ENCODE data around the gene NFATC4. TPM values are rescaled to one million over a fixed set of nuclear protein-coding genes. Genes with fewer than 3 reads are reported as not detected.

The NFATC4 gene
- polyA plus RNA-seq, 4 donors, result 11.2 to 45.1 (median 29.1) TPM

- DNase-seq, result no peak
- 75 to 78% (median 75%) methylated on average over 19 of the region's 19 CpGs for WGBS, 3 donors
- H3K4me1 ChIP-seq (ENCODE audit: control insufficient read depth in 3 of 3, insufficient read depth in 2 of 3, low read depth in 1 of 3, low read length in 2 of 3), result peaks cover 0 to 4% (median 3%) of the 10 kb centered on the region in 3 donors
- FAIRE-seq, result no peak
- no peaks in the 10 kb centered on the region for H3K27me3 ChIP-seq (ENCODE audit: control insufficient read depth in 3 of 3, insufficient read depth in 3 of 3, low read length in 3 of 3)
- no peak overlapping the region for H3K4me3 ChIP-seq (ENCODE audit: low read depth in 1 of 3, low read length in 3 of 3)
- H3K27ac ChIP-seq (ENCODE audit: low read depth in 1 of 3, low read length in 2 of 3), result no peak overlapping the region
- H3K36me3 ChIP-seq (ENCODE audit: control insufficient read depth in 3 of 3, insufficient read depth in 2 of 3, low read depth in 1 of 3, low read length in 3 of 3), result peaks cover 0 to 52% (median 0%) of the 10 kb centered on the region in 3 donors
- no peaks in the 10 kb centered on the region for H3K9me3 ChIP-seq (ENCODE audit: control insufficient read depth in 2 of 2, insufficient read depth in 1 of 2, low read depth in 1 of 2, low read length in 1 of 2)
Observed at GRCh38 chr14:24416254-24416931, 48.4 kb downstream of the NFATC4 start.

GRCh38 chr14:24416932-24417619, 49.1 kb downstream of the NFATC4 start:
- Histone ChIP-seq H3K4me3 (ENCODE audit: low read depth in 1 of 3, low read length in 3 of 3) (no peak overlapping the region), H3K36me3 (ENCODE audit: control insufficient read depth in 3 of 3, insufficient read depth in 2 of 3, low read depth in 1 of 3, low read length in 3 of 3) (peaks cover 0 to 45% (median 0%) of the 10 kb centered on the region in 3 donors), H3K9me3 (ENCODE audit: control insufficient read depth in 2 of 2, insufficient read depth in 1 of 2, low read depth in 1 of 2, low read length in 1 of 2) (no peaks in the 10 kb centered on the region), H3K27ac (ENCODE audit: low read depth in 1 of 3, low read length in 2 of 3) (no peak overlapping the region), H3K4me1 (ENCODE audit: control insufficient read depth in 3 of 3, insufficient read depth in 2 of 3, low read depth in 1 of 3, low read length in 2 of 3) (peaks cover 0 to 4% (median 3%) of the 10 kb centered on the region in 3 donors), H3K27me3 (ENCODE audit: control insufficient read depth in 3 of 3, insufficient read depth in 3 of 3, low read length in 3 of 3) (no peaks in the 10 kb centered on the region)
- FAIRE-seq (no peak), DNase-seq (no peak)
- 75 to 91% (median 83%) methylated on average over 16 of the region's 16 CpGs for WGBS, 3 donors

GRCh38 chr14:24417832-24418491, 50.0 kb downstream of the NFATC4 start:
- FAIRE-seq (no peak), DNase-seq (no peak)
- WGBS, 3 donors, result 63 to 75% (median 69%) methylated on average over 6 of the region's 6 CpGs
- no peaks in the 10 kb centered on the region for H3K27me3 ChIP-seq (ENCODE audit: control insufficient read depth in 3 of 3, insufficient read depth in 3 of 3, low read length in 3 of 3)
- H3K4me1 ChIP-seq (ENCODE audit: control insufficient read depth in 3 of 3, insufficient read depth in 2 of 3, low read depth in 1 of 3, low read length in 2 of 3), result peaks cover 5 to 9% (median 8%) of the 10 kb centered on the region in 3 donors
- peak overlapping the region in 1 of 3 donors; percentile 73 for H3K27ac ChIP-seq (ENCODE audit: low read depth in 1 of 3, low read length in 2 of 3)
- H3K4me3 ChIP-seq (ENCODE audit: low read depth in 1 of 3, low read length in 3 of 3), result no peak overlapping the region
- H3K36me3 ChIP-seq (ENCODE audit: control insufficient read depth in 3 of 3, insufficient read depth in 2 of 3, low read depth in 1 of 3, low read length in 3 of 3), result peaks cover 0 to 39% (median 0%) of the 10 kb centered on the region in 3 donors
- H3K9me3 ChIP-seq (ENCODE audit: control insufficient read depth in 2 of 2, insufficient read depth in 1 of 2, low read depth in 1 of 2, low read length in 1 of 2), result no peaks in the 10 kb centered on the region

- 9 to 43% (median 26%) methylated on average over 6 of the region's 6 CpGs for WGBS, 3 donors
- Histone ChIP-seq H3K27me3 (ENCODE audit: control insufficient read depth in 3 of 3, insufficient read depth in 3 of 3, low read length in 3 of 3) (no peaks in the 10 kb centered on the region), H3K36me3 (ENCODE audit: control insufficient read depth in 3 of 3, insufficient read depth in 2 of 3, low read depth in 1 of 3, low read length in 3 of 3) (peaks cover 0 to 35% (median 0%) of the 10 kb centered on the region in 3 donors), H3K9me3 (ENCODE audit: control insufficient read depth in 2 of 2, insufficient read depth in 1 of 2, low read depth in 1 of 2, low read length in 1 of 2) (no peaks in the 10 kb centered on the region), H3K4me3 (ENCODE audit: low read depth in 1 of 3, low read length in 3 of 3) (no peak overlapping the region), H3K27ac (ENCODE audit: low read depth in 1 of 3, low read length in 2 of 3) (peak overlapping the region in 2 of 3 donors; percentile 57 to 73), H3K4me1 (ENCODE audit: control insufficient read depth in 3 of 3, insufficient read depth in 2 of 3, low read depth in 1 of 3, low read length in 2 of 3) (peaks cover 5 to 13% (median 9%) of the 10 kb centered on the region in 3 donors)
- DNase-seq, result peak in 1 of 2 donors; percentile 76
- no peak for FAIRE-seq
Observed at GRCh38 chr14:24418492-24418873, 50.5 kb downstream of the NFATC4 start.

GRCh38 chr14:24422261-24422660, 54.3 kb downstream of the NFATC4 start:
- peaks cover 0 to under 1% (median 0%) of the 10 kb centered on the region in 3 donors for H3K36me3 ChIP-seq (ENCODE audit: control insufficient read depth in 3 of 3, insufficient read depth in 2 of 3, low read depth in 1 of 3, low read length in 3 of 3)
- DNase-seq (no peak), FAIRE-seq (no peak)
- H3K4me1 ChIP-seq (ENCODE audit: control insufficient read depth in 3 of 3, insufficient read depth in 2 of 3, low read depth in 1 of 3, low read length in 2 of 3), result peaks cover 5 to 42% (median 14%) of the 10 kb centered on the region in 3 donors
- peak overlapping the region in 2 of 3 donors; percentile 85 for H3K27ac ChIP-seq (ENCODE audit: low read depth in 1 of 3, low read length in 2 of 3)
- no peaks in the 10 kb centered on the region for H3K27me3 ChIP-seq (ENCODE audit: control insufficient read depth in 3 of 3, insufficient read depth in 3 of 3, low read length in 3 of 3)
- H3K4me3 ChIP-seq (ENCODE audit: low read depth in 1 of 3, low read length in 3 of 3), result no peak overlapping the region
- H3K9me3 ChIP-seq (ENCODE audit: control insufficient read depth in 2 of 2, insufficient read depth in 1 of 2, low read depth in 1 of 2, low read length in 1 of 2), result no peaks in the 10 kb centered on the region
- WGBS, 3 donors, result 67 to 91% (median 67%) methylated on average over 4 of the region's 4 CpGs

GRCh38 chr14:24422694-24423601, 55.0 kb downstream of the NFATC4 start:
- Histone ChIP-seq H3K4me1 (ENCODE audit: control insufficient read depth in 3 of 3, insufficient read depth in 2 of 3, low read depth in 1 of 3, low read length in 2 of 3) (peaks cover 5 to 49% (median 14%) of the 10 kb centered on the region in 3 donors), H3K4me3 (ENCODE audit: low read depth in 1 of 3, low read length in 3 of 3) (peak overlapping the region in 2 of 3 donors; percentile 28 to 53), H3K27me3 (ENCODE audit: control insufficient read depth in 3 of 3, insufficient read depth in 3 of 3, low read length in 3 of 3) (no peaks in the 10 kb centered on the region), H3K27ac (ENCODE audit: low read depth in 1 of 3, low read length in 2 of 3) (peak overlapping the region; percentile 67 to 85 (median 85)), H3K36me3 (ENCODE audit: control insufficient read depth in 3 of 3, insufficient read depth in 2 of 3, low read depth in 1 of 3, low read length in 3 of 3) (no peaks in the 10 kb centered on the region), H3K9me3 (ENCODE audit: control insufficient read depth in 2 of 2, insufficient read depth in 1 of 2, low read depth in 1 of 2, low read length in 1 of 2) (no peaks in the 10 kb centered on the region)
- FAIRE-seq, result no peak
- DNase-seq, result peak; percentile 81 to 93
- 30 to 57% (median 43%) methylated on average over 12 of the region's 12 CpGs for WGBS, 3 donors

GRCh38 chr14:24425704-24426103, 57.7 kb downstream of the NFATC4 start:
- Histone ChIP-seq H3K4me1 (ENCODE audit: control insufficient read depth in 3 of 3, insufficient read depth in 2 of 3, low read depth in 1 of 3, low read length in 2 of 3) (peaks cover 12 to 66% (median 16%) of the 10 kb centered on the region in 3 donors), H3K9me3 (ENCODE audit: control insufficient read depth in 2 of 2, insufficient read depth in 1 of 2, low read depth in 1 of 2, low read length in 1 of 2) (no peaks in the 10 kb centered on the region), H3K27ac (ENCODE audit: low read depth in 1 of 3, low read length in 2 of 3) (peak overlapping the region in 1 of 3 donors; percentile 85), H3K27me3 (ENCODE audit: control insufficient read depth in 3 of 3, insufficient read depth in 3 of 3, low read length in 3 of 3) (no peaks in the 10 kb centered on the region), H3K4me3 (ENCODE audit: low read depth in 1 of 3, low read length in 3 of 3) (peak overlapping the region in 1 of 3 donors; percentile 30), H3K36me3 (ENCODE audit: control insufficient read depth in 3 of 3, insufficient read depth in 2 of 3, low read depth in 1 of 3, low read length in 3 of 3) (peaks cover 0 to 2% (median 0%) of the 10 kb centered on the region in 3 donors)
- WGBS, 3 donors, result 5 to 26% (median 17%) methylated on average over 3 of the region's 3 CpGs
- DNase-seq (peak; percentile 79 to 85), FAIRE-seq (no peak)

All from small intestine (tissue), 7 donors.